A549 (cell line): Measurements from ENCODE around the gene DEPDC1B. TPM values are rescaled to one million over a fixed set of nuclear protein-coding genes. Genes with fewer than 3 reads are reported as not detected.

Experiments
- ATAC-seq, 2 experiments: fragments of 200-7000 bp in 1 of 2; fragments of >200 bp in 1 of 2; cut with Nextera tagmentation in 1 of 2; cut with Tn5 transposase in 1 of 2; 3 replicates each; pipeline versions ENCODE4 v1.8.0 to v1.9.1; 2018 to 2020; ENCODE audit warnings: mild to moderate bottlenecking in 1 of 2, moderate library complexity in 1 of 2
- CTCF ChIA-PET: fragments of 300-600 bp; sonication (Branson Sonifier 250); formaldehyde crosslinking; extraction: SDS; loops from one replicate; lab custom pipeline; 2021; ENCODE audit warnings: antibody characterized with exemption, inconsistent platforms; lab: Yijun Ruan, JAX
- POLR2A ChIA-PET: fragments of 350-600 bp; formaldehyde crosslinking; extraction: SDS; loops from one replicate; lab custom pipeline; 2021; ENCODE audit warnings: antibody characterized with exemption, inconsistent platforms; lab: Yijun Ruan, JAX
- DNase-seq, 2 experiments: peaks; one replicate each; pipeline versions ENCODE4 v3.0.0 to v3.0.0-alpha.2; 2011 to 2016; ENCODE audit warnings: low read depth in 1 of 2, low spot score in 1 of 2
- FAIRE-seq: peaks from 2 replicates; lab custom pipeline; 2011; peaks lifted over from hg19 to GRCh38; lab: Jason Lieb, UNC
- H3K27ac ChIP-seq, 2 experiments: fragments of >200 bp; sonication (Bioruptor Twin); formaldehyde crosslinking; 3 replicates each; pipeline ENCODE4 v1.5.1; 2016 to 2017
- H3K4me1 ChIP-seq: fragments of >200 bp; sonication (Bioruptor Twin); formaldehyde crosslinking; 3 replicates; pipeline ENCODE4 v1.6.1; 2016
- H3K4me2 ChIP-seq: fragments of >200 bp; sonication (Bioruptor Twin); formaldehyde crosslinking; 3 replicates; pipeline ENCODE4 v1.6.1; 2016
- H3K4me3 ChIP-seq: fragments of >200 bp; sonication (Bioruptor Twin); formaldehyde crosslinking; 3 replicates; pipeline ENCODE4 v1.5.1; 2016
- H3K9me3 ChIP-seq: fragments of >200 bp; sonication (Bioruptor Twin); formaldehyde crosslinking; 3 replicates; pipeline ENCODE4 v1.6.1; 2016
- BHLHE40 ChIP-seq: IDR thresholded peaks from 2 replicates; pipeline ENCODE4 v1.6.1; 2012; ENCODE audit warnings: low read depth, low read length, inconsistent platforms
- CBX2 ChIP-seq: fragments of 200-600 bp; sonication (generic); IDR thresholded peaks from 2 replicates; pipeline ENCODE4 v1.6.1; 2016; ENCODE audit warnings: low read depth, mild to moderate bottlenecking, borderline replicate concordance
- ELK1 ChIP-seq: fragments of 150-350 bp; IDR thresholded peaks from 2 replicates; pipeline ENCODE4 v1.6.1; 2014; ENCODE audit warnings: low read depth, mild to moderate bottlenecking, low read length
- FOSB ChIP-seq: fragments of 250-450 bp; sonication (Bioruptor Pico); IDR thresholded peaks from 2 replicates; pipeline ENCODE4 v1.5.0; 2020; ENCODE audit warnings: mild to moderate bottlenecking, moderate library complexity
- FOSL2 ChIP-seq, 2 experiments: fragments of 450-650 bp in 1 of 2; fragments of >200 bp in 1 of 2; sonication (Bioruptor Twin) in 1 of 2; formaldehyde crosslinking; IDR thresholded peaks; 2 replicates each; pipeline versions ENCODE4 v1.5.0 to v1.6.1; 2016 to 2020; ENCODE audit warnings: mild to moderate bottlenecking in 1 of 2, moderate library complexity in 1 of 2
- HEYL ChIP-seq: fragments of 250-450 bp; sonication (Bioruptor Pico); IDR thresholded peaks from 2 replicates; pipeline ENCODE4 v1.8.0; 2021; ENCODE audit warnings: mild to moderate bottlenecking, moderate library complexity
- HOXB13 ChIP-seq: fragments of 250-450 bp; sonication (Bioruptor Pico); IDR thresholded peaks from 2 replicates; pipeline ENCODE4 v1.5.0; 2020; ENCODE audit warnings: low read depth, mild to moderate bottlenecking, moderate library complexity
- JUN ChIP-seq, 2 experiments: fragments of >200 bp; sonication (Bioruptor Twin); formaldehyde crosslinking; IDR thresholded peaks; 2 replicates in 1 of 2; 3 replicates in 1 of 2; pipeline ENCODE4 v1.6.1; 2016 to 2017
- JUNB ChIP-seq: fragments of >200 bp; sonication (Bioruptor Twin); formaldehyde crosslinking; IDR thresholded peaks from 2 replicates; pipeline ENCODE4 v1.6.1; 2016
- KDM5A ChIP-seq: fragments of 200-600 bp; sonication (generic); IDR thresholded peaks from 2 replicates; pipeline ENCODE4 v1.6.1; 2016; ENCODE audit warnings: antibody characterized with exemption, mild to moderate bottlenecking
- MAFK ChIP-seq: fragments of 450-650 bp; IDR thresholded peaks from 2 replicates; pipeline ENCODE4 v1.6.1; 2014; ENCODE audit not compliant: partially characterized antibody
- MAZ ChIP-seq: fragments of 150-350 bp; IDR thresholded peaks from 2 replicates; pipeline ENCODE4 v1.6.1; 2014; ENCODE audit warnings: antibody characterized with exemption, low read depth, low read length, borderline replicate concordance
- MYC ChIP-seq: IDR thresholded peaks from 2 replicates; pipeline ENCODE4 v1.6.1; 2012; ENCODE audit warnings: mild to moderate bottlenecking, inconsistent platforms, low read length, improper control_type of control experiment, borderline replicate concordance
- NPAS2 ChIP-seq: fragments of 250-450 bp; sonication (Bioruptor Pico); IDR thresholded peaks from 2 replicates; pipeline ENCODE4 v1.8.0; 2022; ENCODE audit warnings: mild to moderate bottlenecking, moderate library complexity, borderline replicate concordance
- PBX3 ChIP-seq: IDR thresholded peaks from 2 replicates; pipeline ENCODE4 v1.6.1; 2012
- POLR2A ChIP-seq: IDR thresholded peaks from 2 replicates; pipeline ENCODE4 v1.6.1; 2012; ENCODE audit warnings: mild to moderate bottlenecking, low read length
- POLR2AphosphoS2 ChIP-seq: conservative IDR thresholded peaks from 2 replicates; pipeline ENCODE4 v1.6.1; 2012; ENCODE audit warnings: low read length, improper control_type of control experiment, inconsistent platforms
- RCOR1 ChIP-seq: fragments of 150-350 bp; IDR thresholded peaks from 2 replicates; pipeline ENCODE4 v1.6.1; 2014; ENCODE audit warnings: antibody characterized with exemption, low read length, low read depth
- RFX5 ChIP-seq: fragments of 450-650 bp; IDR thresholded peaks from 2 replicates; pipeline ENCODE4 v1.7.1; 2014; ENCODE audit warnings: antibody characterized with exemption, mild to moderate bottlenecking, moderate library complexity
- SMC3 ChIP-seq: fragments of >200 bp; sonication (Bioruptor Twin); formaldehyde crosslinking; IDR thresholded peaks from 3 replicates; pipeline ENCODE4 v1.6.1; 2018; ENCODE audit warnings: inconsistent platforms
- TP53 ChIP-seq: fragments of 250-450 bp; sonication (Bioruptor Pico); IDR thresholded peaks from 2 replicates; pipeline ENCODE4 v1.5.0; 2021; ENCODE audit warnings: mild to moderate bottlenecking, moderate library complexity
- ZFP36 ChIP-seq: fragments of 450-650 bp; IDR thresholded peaks from 2 replicates; pipeline ENCODE4 v1.6.1; 2014; ENCODE audit warnings: borderline replicate concordance; ENCODE audit not compliant: partially characterized antibody
- whole genome bisulfite sequencing: methylation state at CpG from one replicate; pipeline ENCODE4 v1.1.6; 2017; ENCODE audit errors: missing lambda C conversion rate; 5-methylcytosine and 5-hydroxymethylcytosine counted together
- polyA plus RNA-seq, 4 experiments: library from polyadenylated mRNA; depleted of rRNA in 3 of 4; stranded (reverse); fragments of >200 nt; fragmentation: RNase III in 1 of 4; extraction: RNeasy Plus Mini Kit Qiagen cat#74134 plus additional on column Dnase treatment in 1 of 4; gene quantifications; 2 replicates in 3 of 4; 3 replicates in 1 of 4; pipeline ENCODE4 v1.2.3, GENCODE V29; 2011 to 2017
- TF ChIP-seq, protein P1 (sequence below): fragments of >200 bp; sonication (Bioruptor Twin); formaldehyde crosslinking; IDR thresholded peaks from 3 replicates; pipeline ENCODE4 v1.5.1; 2016

Gene DEPDC1B
- polyA plus RNA-seq, 2 of the 4 experiments (the other 2 are of a cell fraction): 17.4 to 34.8 TPM

DNA sequence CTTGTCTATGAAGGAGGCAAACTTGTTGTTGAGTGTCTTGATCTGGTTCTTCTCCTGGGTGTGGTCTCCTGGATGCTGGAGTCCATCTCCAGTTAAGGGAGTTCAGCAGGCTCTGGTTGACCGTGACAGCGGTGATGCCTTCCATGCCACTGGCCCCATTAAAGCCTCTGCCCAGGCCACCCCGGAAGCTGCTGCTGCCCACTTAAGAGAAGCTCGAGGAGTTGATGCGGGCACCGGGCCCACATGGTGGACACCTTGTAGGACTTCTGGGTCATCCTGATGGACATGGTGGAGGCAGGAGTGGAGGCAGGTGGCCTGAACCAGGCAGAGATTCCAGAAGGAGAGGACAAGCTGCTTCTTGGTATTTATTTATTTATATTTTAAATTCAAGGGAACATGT is 44.7 kb upstream of the DEPDC1B start:
- WGBS: 77% methylated on average over 6 of the region's 6 CpGs
- H3K4me2 ChIP-seq: no peak overlapping the region
- ChIA-PET POLR2A (no interaction called here), CTCF (interaction anchor here (0.6 to 1.7 kb wide), 3 partner anchors 27 to 210 kb away, joined by 3 to 4 read pairs (median 3); no protein-coding TSS in a partner anchor)
- no peaks in the 10 kb centered on the region for H3K4me1 ChIP-seq
- 0 out of 3 replicates have a peak, but pooled peaks cover 3% of the 10 kb centered on the region for H3K9me3 ChIP-seq
- no peak overlapping the region for H3K4me3 ChIP-seq
- TF ChIP-seq KDM5A (no peak), POLR2AphosphoS2 (no peak), CBX2 (no peak), NPAS2 (no peak), HEYL (CRISPR knock-in tag) (no peak), ELK1 (no peak), RFX5 (no peak), TP53 (no peak), MAFK (no peak), SMC3 (no peak), JUNB (no peak), JUN (IDR thresholded peaks at IDR 0.05) (no peak), HOXB13 (CRISPR knock-in tag) (no peak), MYC (no peak), BHLHE40 (no peak), ZFP36 (no peak), RCOR1 (no peak), FOSL2 (IDR thresholded peaks at IDR 0.05) (no peak), FOSL2 (CRISPR knock-in tag; IDR thresholded peaks at IDR 0.05) (no peak), POLR2A (no peak)
- TF ChIP-seq, protein P1, sequence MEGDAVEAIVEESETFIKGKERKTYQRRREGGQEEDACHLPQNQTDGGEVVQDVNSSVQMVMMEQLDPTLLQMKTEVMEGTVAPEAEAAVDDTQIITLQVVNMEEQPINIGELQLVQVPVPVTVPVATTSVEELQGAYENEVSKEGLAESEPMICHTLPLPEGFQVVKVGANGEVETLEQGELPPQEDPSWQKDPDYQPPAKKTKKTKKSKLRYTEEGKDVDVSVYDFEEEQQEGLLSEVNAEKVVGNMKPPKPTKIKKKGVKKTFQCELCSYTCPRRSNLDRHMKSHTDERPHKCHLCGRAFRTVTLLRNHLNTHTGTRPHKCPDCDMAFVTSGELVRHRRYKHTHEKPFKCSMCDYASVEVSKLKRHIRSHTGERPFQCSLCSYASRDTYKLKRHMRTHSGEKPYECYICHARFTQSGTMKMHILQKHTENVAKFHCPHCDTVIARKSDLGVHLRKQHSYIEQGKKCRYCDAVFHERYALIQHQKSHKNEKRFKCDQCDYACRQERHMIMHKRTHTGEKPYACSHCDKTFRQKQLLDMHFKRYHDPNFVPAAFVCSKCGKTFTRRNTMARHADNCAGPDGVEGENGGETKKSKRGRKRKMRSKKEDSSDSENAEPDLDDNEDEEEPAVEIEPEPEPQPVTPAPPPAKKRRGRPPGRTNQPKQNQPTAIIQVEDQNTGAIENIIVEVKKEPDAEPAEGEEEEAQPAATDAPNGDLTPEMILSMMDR: no peak
- H3K27ac ChIP-seq: no peak overlapping the region
- no peak for FAIRE-seq
- DNase-seq: no peak
- ATAC-seq: no peak

DNA sequence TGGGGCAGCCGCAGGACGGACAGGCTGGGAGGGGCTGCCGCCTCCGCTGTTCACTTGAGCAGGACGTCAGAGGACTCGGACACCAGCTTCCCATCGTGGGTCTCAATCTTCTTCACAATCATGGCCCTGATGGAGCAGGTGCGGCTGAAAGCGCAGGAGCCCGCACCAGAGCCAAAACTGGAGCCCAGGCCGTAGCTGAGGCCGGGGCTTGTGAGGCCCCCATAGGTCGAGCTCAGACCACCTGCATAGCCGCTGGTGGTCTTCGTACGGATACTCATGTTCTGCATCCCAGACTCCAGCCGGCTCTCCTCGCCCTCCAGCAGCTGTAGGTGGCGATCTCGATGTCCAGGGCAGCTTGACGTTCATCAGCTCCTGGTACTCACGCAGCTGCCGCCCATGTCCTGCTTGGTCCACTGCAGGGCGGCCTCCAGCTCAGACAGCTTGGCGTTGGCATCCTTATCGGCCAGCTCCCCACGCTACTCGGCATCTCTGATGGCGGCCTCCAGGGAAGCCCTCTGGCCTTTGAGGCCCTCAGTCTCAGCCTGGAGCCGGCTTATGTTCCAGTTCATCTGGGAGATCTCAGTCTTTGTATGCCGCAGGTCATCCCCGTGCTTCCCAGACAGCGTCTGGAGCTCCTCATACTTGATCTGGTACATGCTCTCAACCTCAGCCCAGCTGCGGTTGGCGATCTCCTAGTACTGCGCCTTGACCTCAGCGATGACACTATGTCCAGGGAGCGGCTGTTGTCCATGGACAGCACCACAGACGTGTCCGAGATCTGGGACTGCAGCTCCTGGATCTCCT is 43.7 kb upstream of the DEPDC1B start:
- TF ChIP-seq HEYL (CRISPR knock-in tag): no peak
- no peak for TF ChIP-seq MAZ
- no peak for TF ChIP-seq MYC
- no peak for TF ChIP-seq MAFK
- TF ChIP-seq FOSB: no peak
- TF ChIP-seq PBX3: no peak
- no peak for TF ChIP-seq ZFP36
- H3K9me3 ChIP-seq: peaks cover 3% of the 10 kb centered on the region; the same call in 1 of the 3 replicates
- WGBS: 84% methylated on average over 34 of the region's 40 CpGs
- ATAC-seq (no peak), DNase-seq (no peak), FAIRE-seq (no peak)
- no peaks in the 10 kb centered on the region for H3K4me1 ChIP-seq
- CTCF ChIA-PET: interaction anchor here (0.7 to 1.7 kb wide), 2 partner anchors 28 to 930 kb away, joined by 4 read pairs; no protein-coding TSS in a partner anchor
- H3K4me3 ChIP-seq: no peak overlapping the region
- H3K4me2 ChIP-seq: no peak overlapping the region
- no peak overlapping the region for H3K27ac ChIP-seq
- POLR2A ChIA-PET: no interaction called here
